HEK293T (cell line): ENCODE results near the gene CST3.

Experiments used
- ARNT ChIP-seq: fragments of 450-650 bp; IDR thresholded peaks from 2 replicates; pipeline ENCODE4 v1.6.1; 2017; ENCODE audit warnings: mild to moderate bottlenecking
- BHLHE40 ChIP-seq: fragments of 450-650 bp; IDR thresholded peaks from 2 replicates; pipeline ENCODE4 v1.6.1; 2016; ENCODE audit warnings: mild to moderate bottlenecking, moderate library complexity, borderline replicate concordance
- FOXA1 ChIP-seq: fragments of 450-650 bp; IDR thresholded peaks from 2 replicates; pipeline ENCODE4 v1.6.1; 2016; ENCODE audit warnings: mild to moderate bottlenecking
- FOXK2 ChIP-seq: fragments of 450-650 bp; IDR thresholded peaks from 2 replicates; pipeline ENCODE4 v1.6.1; 2016; ENCODE audit warnings: mild to moderate bottlenecking
- FOXM1 ChIP-seq: fragments of 450-650 bp; IDR thresholded peaks from 2 replicates; pipeline ENCODE4 v1.6.1; 2017; ENCODE audit warnings: mild to moderate bottlenecking, borderline replicate concordance
- HDGF ChIP-seq: fragments of 450-650 bp; IDR thresholded peaks from 2 replicates; pipeline ENCODE4 v1.6.1; 2017; ENCODE audit warnings: antibody characterized with exemption, borderline replicate concordance
- LEF1 ChIP-seq: fragments of 450-650 bp; IDR thresholded peaks from 2 replicates; pipeline ENCODE4 v1.6.1; 2017; ENCODE audit warnings: mild to moderate bottlenecking, borderline replicate concordance
- SP1 ChIP-seq: fragments of 450-650 bp; IDR thresholded peaks from 2 replicates; pipeline ENCODE4 v1.6.1; 2017
- SUZ12 ChIP-seq: fragments of 450-650 bp; IDR thresholded peaks from 2 replicates; pipeline ENCODE4 v1.6.1; 2016; ENCODE audit warnings: mild to moderate bottlenecking
- TARDBP ChIP-seq: fragments of 450-650 bp; IDR thresholded peaks from 2 replicates; pipeline ENCODE4 v1.6.1; 2016
- ZNF384 ChIP-seq: fragments of 450-650 bp; IDR thresholded peaks from 2 replicates; pipeline ENCODE4 v1.6.1; 2016
- TF ChIP-seq, protein P1 (sequence below): fragments of 450-650 bp; IDR thresholded peaks from 2 replicates; pipeline ENCODE4 v1.6.1; 2016

DNA sequence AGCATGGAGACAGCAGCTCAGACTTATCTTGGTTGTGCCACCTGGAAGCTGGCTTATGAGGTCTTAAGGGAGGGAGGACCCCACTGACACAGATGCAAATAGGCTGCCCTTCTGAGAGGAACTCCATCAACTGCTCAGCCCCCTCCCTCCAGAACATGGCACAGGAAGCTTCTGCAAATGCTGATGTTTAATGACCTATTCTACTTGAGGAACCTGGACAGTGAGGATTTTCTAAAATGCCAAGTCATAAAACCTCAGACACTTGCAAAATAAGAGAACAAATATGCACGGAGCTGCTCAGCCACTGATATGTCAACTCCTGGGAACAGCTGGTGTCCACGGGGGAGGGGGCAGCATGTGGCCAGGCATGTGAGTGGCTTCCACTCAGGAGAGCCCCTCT lies 35.5 kb downstream of the CST3 start:
- TF ChIP-seq BHLHE40 (no peak), SUZ12 (no peak), FOXK2 (no peak), LEF1 (no peak), TARDBP (no peak), FOXA1 (no peak), ZNF384 (no peak), SP1 (no peak), HDGF (no peak), ARNT (no peak), FOXM1 (no peak)
- TF ChIP-seq, protein P1, sequence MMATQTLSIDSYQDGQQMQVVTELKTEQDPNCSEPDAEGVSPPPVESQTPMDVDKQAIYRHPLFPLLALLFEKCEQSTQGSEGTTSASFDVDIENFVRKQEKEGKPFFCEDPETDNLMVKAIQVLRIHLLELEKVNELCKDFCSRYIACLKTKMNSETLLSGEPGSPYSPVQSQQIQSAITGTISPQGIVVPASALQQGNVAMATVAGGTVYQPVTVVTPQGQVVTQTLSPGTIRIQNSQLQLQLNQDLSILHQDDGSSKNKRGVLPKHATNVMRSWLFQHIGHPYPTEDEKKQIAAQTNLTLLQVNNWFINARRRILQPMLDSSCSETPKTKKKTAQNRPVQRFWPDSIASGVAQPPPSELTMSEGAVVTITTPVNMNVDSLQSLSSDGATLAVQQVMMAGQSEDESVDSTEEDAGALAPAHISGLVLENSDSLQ: no peak
